Osteocyte (in vitro differentiated cells): ENCODE results near the gene BLTP3B. TPM values are rescaled to one million over a fixed set of nuclear protein-coding genes. Genes with fewer than 3 reads are reported as not detected.
"Not testable (repeated sequence)": the region's sequence is repeated elsewhere in the genome, so short reads cannot be mapped to it uniquely, and the experiment has no call there.

Experiments used
- DNase-seq: peaks from one replicate; pipeline ENCODE4 v3.0.0; 2021; ENCODE audit warnings: mixed read lengths; ENCODE audit not compliant: unreplicated experiment; ENCODE audit errors: extremely low spot score
- H3K27ac Mint-ChIP-seq: one replicate; pipeline ENCODE4 v1.8.0; 2021; ENCODE audit warnings: mild to moderate bottlenecking, mixed read lengths; ENCODE audit not compliant: unreplicated experiment
- H3K27me3 Mint-ChIP-seq: one replicate; pipeline ENCODE4 v1.8.0; 2021; ENCODE audit warnings: mixed read lengths; ENCODE audit not compliant: unreplicated experiment
- H3K36me3 Mint-ChIP-seq: one replicate; pipeline ENCODE4 v1.8.0; 2021; ENCODE audit warnings: mixed read lengths; ENCODE audit not compliant: unreplicated experiment
- H3K4me1 Mint-ChIP-seq: one replicate; pipeline ENCODE4 v1.8.0; 2021; ENCODE audit warnings: mixed read lengths; ENCODE audit not compliant: unreplicated experiment
- H3K4me3 Mint-ChIP-seq: one replicate; pipeline ENCODE4 v1.8.0; 2021; ENCODE audit warnings: mild to moderate bottlenecking, moderate library complexity, mixed read lengths; ENCODE audit not compliant: unreplicated experiment
- H3K9me3 Mint-ChIP-seq: one replicate; pipeline ENCODE4 v1.8.0; 2021; ENCODE audit warnings: mixed read lengths; ENCODE audit not compliant: unreplicated experiment
- long read RNA-seq: library from polyadenylated mRNA; unstranded; transcript quantifications from one replicate; pipeline ENCODE4 v2.0.0, GENCODE V29; 2021
- total RNA-seq: library from RNA; stranded (reverse); gene quantifications from 2 replicates; pipeline ENCODE4 v1.2.1, GENCODE V29; 2021
- TF ChIP-seq, protein P1 (sequence below): fragments of 200-600 bp; sonication (generic); IDR thresholded peaks from 2 replicates; pipeline ENCODE4 v1.5.0; 2021; ENCODE audit warnings: antibody characterized with exemption, mild to moderate bottlenecking, moderate library complexity

The BLTP3B gene
- total RNA-seq, result 13.1 and 16.2 TPM in 2 replicates
- long read RNA-seq, partial matches to known transcripts, result 56 of 60 reads
- long read RNA-seq, other reads (novel, unspliced or antisense), result 4 of 60 reads

- no peaks in the 10 kb centered on the region for H3K27me3 Mint-ChIP-seq
- no peaks in the 10 kb centered on the region for H3K36me3 Mint-ChIP-seq
- H3K4me1 Mint-ChIP-seq, result peaks cover 14% of the 10 kb centered on the region
- TF ChIP-seq, protein P1, sequence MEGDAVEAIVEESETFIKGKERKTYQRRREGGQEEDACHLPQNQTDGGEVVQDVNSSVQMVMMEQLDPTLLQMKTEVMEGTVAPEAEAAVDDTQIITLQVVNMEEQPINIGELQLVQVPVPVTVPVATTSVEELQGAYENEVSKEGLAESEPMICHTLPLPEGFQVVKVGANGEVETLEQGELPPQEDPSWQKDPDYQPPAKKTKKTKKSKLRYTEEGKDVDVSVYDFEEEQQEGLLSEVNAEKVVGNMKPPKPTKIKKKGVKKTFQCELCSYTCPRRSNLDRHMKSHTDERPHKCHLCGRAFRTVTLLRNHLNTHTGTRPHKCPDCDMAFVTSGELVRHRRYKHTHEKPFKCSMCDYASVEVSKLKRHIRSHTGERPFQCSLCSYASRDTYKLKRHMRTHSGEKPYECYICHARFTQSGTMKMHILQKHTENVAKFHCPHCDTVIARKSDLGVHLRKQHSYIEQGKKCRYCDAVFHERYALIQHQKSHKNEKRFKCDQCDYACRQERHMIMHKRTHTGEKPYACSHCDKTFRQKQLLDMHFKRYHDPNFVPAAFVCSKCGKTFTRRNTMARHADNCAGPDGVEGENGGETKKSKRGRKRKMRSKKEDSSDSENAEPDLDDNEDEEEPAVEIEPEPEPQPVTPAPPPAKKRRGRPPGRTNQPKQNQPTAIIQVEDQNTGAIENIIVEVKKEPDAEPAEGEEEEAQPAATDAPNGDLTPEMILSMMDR, result no peak
- peak; percentile 95 for DNase-seq
- no peaks in the 10 kb centered on the region for H3K9me3 Mint-ChIP-seq
- H3K4me3 Mint-ChIP-seq, result peak within 1 kb of the TSS; percentile 94
- H3K27ac Mint-ChIP-seq, result peak within 1 kb of the TSS; percentile 96
Observed at GRCh38 chr12:100142851-100143559, at the start of gene BLTP3B. BLTP3B (minus strand) TSS chr12:100142874; CDS start chr12:100142635, 239 bp downstream.

DNA sequence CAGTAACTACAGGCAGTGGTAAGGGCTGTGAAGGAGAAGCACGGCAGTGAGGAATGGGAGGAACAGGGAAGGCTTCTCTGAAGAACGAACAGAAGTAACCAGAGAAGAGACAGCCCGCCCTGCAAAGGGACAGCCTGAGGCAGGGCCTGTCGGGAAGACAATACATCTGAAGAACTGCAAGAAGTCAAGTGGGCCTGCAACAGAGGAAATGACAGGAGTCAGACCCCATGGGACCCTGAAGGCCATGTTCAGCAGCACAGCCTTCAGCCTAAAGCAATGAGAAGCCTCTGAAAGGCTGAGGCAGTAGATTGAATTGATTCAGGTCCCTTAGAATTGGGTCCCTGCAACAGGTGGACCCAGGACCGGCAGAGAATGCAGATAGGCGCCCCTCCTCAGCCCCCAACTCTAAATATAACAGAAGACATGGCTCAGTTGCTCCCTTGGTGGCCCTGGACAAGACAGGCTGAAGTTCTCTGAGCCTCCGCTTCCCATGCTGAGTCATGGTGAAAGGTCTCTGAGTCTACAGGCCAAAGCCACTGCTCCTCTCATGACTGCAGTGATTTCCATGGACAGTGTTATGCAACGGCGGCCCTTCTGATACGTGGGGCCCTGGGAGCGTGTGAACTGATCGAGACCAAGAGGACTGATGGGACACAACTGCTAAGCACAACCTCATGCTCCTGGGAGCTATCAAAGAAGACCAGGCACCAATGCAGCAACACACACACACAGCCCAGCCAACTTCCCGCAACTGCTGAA lies 47.1 kb upstream of the BLTP3B start:
- DNase-seq, result peak; percentile 63
- H3K27ac Mint-ChIP-seq, result no peak overlapping the region
- no peaks in the 10 kb centered on the region for H3K4me1 Mint-ChIP-seq
- no peaks in the 10 kb centered on the region for H3K9me3 Mint-ChIP-seq
- H3K36me3 Mint-ChIP-seq, result no peaks in the 10 kb centered on the region
- TF ChIP-seq, protein P1, result no peak
- no peaks in the 10 kb centered on the region for H3K27me3 Mint-ChIP-seq
- H3K4me3 Mint-ChIP-seq, result no peak overlapping the region

DNA sequence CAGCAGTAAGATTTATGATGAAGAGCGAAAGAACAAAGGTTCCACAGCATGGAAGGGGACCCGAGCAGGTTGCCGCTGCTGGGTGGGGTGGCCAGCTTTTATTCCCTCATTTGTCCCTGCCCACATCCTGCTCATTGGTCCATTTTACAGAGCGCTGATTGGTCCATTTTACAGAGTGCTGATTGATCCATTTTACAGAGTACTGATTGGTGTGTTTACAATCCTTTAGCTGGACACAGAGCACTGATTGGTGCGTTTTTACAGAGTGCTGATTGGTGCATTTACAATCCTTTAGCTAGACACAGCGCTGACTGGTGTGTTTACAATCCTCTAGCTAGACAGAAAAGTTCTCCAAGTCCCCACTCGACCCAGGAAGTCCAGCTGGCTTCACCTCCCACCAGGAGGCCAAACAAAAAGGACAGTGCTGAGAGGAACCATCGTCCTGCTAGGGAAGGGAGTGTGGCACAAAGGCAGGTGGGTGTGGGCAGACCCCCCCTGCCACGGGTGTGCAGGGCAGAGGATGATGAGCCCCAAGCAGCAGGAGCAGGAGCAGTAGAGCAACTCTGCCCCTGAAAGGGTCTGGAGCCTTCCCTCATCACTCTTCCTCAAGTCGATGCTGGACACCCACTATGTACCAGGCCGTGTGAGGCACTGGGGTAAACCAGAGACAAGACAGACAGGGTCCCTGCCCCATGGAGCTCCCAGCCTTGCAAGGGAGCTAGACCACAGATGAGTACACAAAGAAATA lies 46.4 kb upstream of the BLTP3B start:
- DNase-seq, result peak; percentile 32
- not testable (repeated sequence) for H3K36me3 Mint-ChIP-seq, H3K9me3 Mint-ChIP-seq, H3K27ac Mint-ChIP-seq, H3K4me3 Mint-ChIP-seq, H3K27me3 Mint-ChIP-seq, H3K4me1 Mint-ChIP-seq

DNA sequence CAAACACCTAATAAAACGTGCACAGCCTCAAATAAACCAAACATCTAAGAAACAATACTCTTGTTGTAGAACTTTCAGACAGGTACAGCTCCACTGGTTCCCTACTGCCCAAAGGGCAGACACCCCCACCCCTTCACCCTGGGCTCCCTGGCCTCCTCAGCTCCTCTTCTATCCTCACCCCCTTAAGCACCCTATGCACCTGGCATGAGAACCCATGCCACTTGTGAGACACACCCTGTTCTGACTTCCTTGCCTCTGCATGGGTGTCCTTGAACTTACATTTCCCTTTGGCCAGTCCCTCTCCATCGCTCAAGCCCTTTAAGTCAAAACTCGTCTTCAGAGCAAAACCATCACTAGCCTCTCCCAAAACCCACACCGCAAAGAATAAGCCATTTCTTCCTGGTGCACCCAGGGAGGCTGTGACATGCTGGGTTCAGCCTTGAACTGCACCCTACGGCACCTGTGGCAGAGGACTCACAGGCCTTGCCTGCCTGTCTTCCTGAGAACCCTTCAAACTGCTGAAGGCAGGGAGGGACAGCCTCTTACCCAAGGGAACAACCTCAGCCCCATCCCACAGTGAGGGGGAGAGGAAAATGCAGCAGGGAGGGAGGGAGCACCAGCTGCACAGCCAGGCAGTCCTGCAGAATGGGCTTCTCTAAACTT lies 45.3 kb upstream of the BLTP3B start:
- TF ChIP-seq, protein P1, result no peak
- peaks cover 3% of the 10 kb centered on the region for H3K27me3 Mint-ChIP-seq
- H3K9me3 Mint-ChIP-seq, result no peaks in the 10 kb centered on the region
- no peaks in the 10 kb centered on the region for H3K36me3 Mint-ChIP-seq
- no peak overlapping the region for H3K27ac Mint-ChIP-seq
- no peak overlapping the region for H3K4me3 Mint-ChIP-seq
- H3K4me1 Mint-ChIP-seq, result no peaks in the 10 kb centered on the region
- DNase-seq, result peak; percentile 60

- H3K4me3 Mint-ChIP-seq, result no peak overlapping the region
- H3K36me3 Mint-ChIP-seq, result no peaks in the 10 kb centered on the region
- H3K27ac Mint-ChIP-seq, result no peak overlapping the region
- H3K9me3 Mint-ChIP-seq, result no peaks in the 10 kb centered on the region
- TF ChIP-seq, protein P1, result no peak
- H3K4me1 Mint-ChIP-seq, result no peaks in the 10 kb centered on the region
- H3K27me3 Mint-ChIP-seq, result peaks cover 10% of the 10 kb centered on the region
- DNase-seq, result peak; percentile 38
Observed at GRCh38 chr12:100187068-100187467, 44.4 kb upstream of the BLTP3B start.
